GM10266 (cell line): ENCODE data around the gene PTGER2.
A peak's percentile ranks its signal among the peaks of the same experiment; 100 is the strongest.

Experiments used
- DNase-seq: peaks from one replicate; pipeline ENCODE4 v3.0.0; 2012; ENCODE audit errors: extremely low spot score
- CTCF ChIP-seq: IDR thresholded peaks from 2 replicates; pipeline ENCODE4 v1.5.1; 2012; ENCODE audit warnings: mild to moderate bottlenecking, low read depth; ENCODE audit not compliant: control insufficient read depth, insufficient read depth; ENCODE audit errors: missing control alignments

The PTGER2 gene

GRCh38 chr14:52313903-52314594, at the start of gene PTGER2:
Gene PTGER2 (plus strand): TSS chr14:52314312. CDS start chr14:52314549, 237 bp downstream.
- peak; percentile 50 for DNase-seq
- no peak for TF ChIP-seq CTCF

- no peak for TF ChIP-seq CTCF
- DNase-seq = no peak
These were observed 48.9 kb upstream of the PTGER2 start for GRCh38 chr14:52265253-52265652.

GRCh38 chr14:52266179-52266578, 47.9 kb upstream of the PTGER2 start:
- DNase-seq = no peak
- no peak for TF ChIP-seq CTCF

GRCh38 chr14:52266782-52267181, 47.3 kb upstream of the PTGER2 start:
- TF ChIP-seq CTCF = no peak
- DNase-seq = no peak

- DNase-seq = no peak
- TF ChIP-seq CTCF = no peak
These were observed 46.4 kb upstream of the PTGER2 start, which contains the start of gene PTGDR for GRCh38 chr14:52267501-52268278. Gene PTGDR (plus strand): TSS chr14:52267698. CDS start chr14:52267815, 117 bp downstream.

GRCh38 chr14:52268279-52269061, 45.6 kb upstream of the PTGER2 start:
- DNase-seq = no peak
- no peak for TF ChIP-seq CTCF

- no peak for DNase-seq
- no peak for TF ChIP-seq CTCF
These were observed 45.0 kb upstream of the PTGER2 start for GRCh38 chr14:52269100-52269499.
